Upper lobe of left lung (tissue), 6 donors: Measurements from ENCODE around the gene CHRNA4. TPM values are rescaled to one million over a fixed set of nuclear protein-coding genes. Genes with fewer than 3 reads are reported as not detected.

Experiments used
- ATAC-seq, 2 donors: fragments of 200-7000 bp; cut with Tn5 transposase; one replicate each; pipeline ENCODE4 v1.9.1; 2022; ENCODE audit warnings: mild to moderate bottlenecking in 2 of 2, moderate library complexity in 2 of 2; ENCODE audit not compliant: low FRiP score in 2 of 2
- DNase-seq, 2 donors: peaks; one replicate each; pipeline ENCODE4 v3.0.0-alpha.2; 2019 to 2020
- H3K27ac ChIP-seq, 4 donors: fragments of 200-600 bp; sonication (generic); one replicate each; pipeline ENCODE4 v1.5.1; 2016 to 2019
- H3K27me3 ChIP-seq, 4 donors: fragments of 200-600 bp; sonication (generic); one replicate each; pipeline ENCODE4 v1.5.1; 2017 to 2019
- H3K36me3 ChIP-seq, 4 donors: fragments of 200-600 bp; sonication (generic); one replicate each; pipeline ENCODE4 v1.5.1; 2016 to 2019
- H3K4me1 ChIP-seq, 4 donors: fragments of 200-600 bp; sonication (generic); one replicate each; pipeline ENCODE4 v1.5.1; 2018 to 2019
- H3K4me3 ChIP-seq, 4 donors: fragments of 200-600 bp; sonication (generic); one replicate each; pipeline ENCODE4 v1.5.1; 2017 to 2019; ENCODE audit warnings: mild to moderate bottlenecking in 2 of 4, moderate library complexity in 1 of 4
- H3K9me3 ChIP-seq, 4 donors: fragments of 200-600 bp; sonication (generic); one replicate each; pipeline ENCODE4 v1.5.1; 2018 to 2019
- EP300 ChIP-seq, 4 donors: sonication (generic); formaldehyde crosslinking; IDR thresholded peaks; one replicate each; pipeline ENCODE4 v1.5.1; 2017; ENCODE audit warnings: antibody characterized with exemption in 4 of 4, control low read depth in 2 of 4
- POLR2A ChIP-seq, 4 donors: fragments of 450-650 bp; IDR thresholded peaks; one replicate each; pipeline ENCODE4 v1.5.1; 2016 to 2017; ENCODE audit warnings: antibody characterized with exemption in 4 of 4, mild to moderate bottlenecking in 2 of 4
- POLR2AphosphoS5 ChIP-seq, 2 donors: sonication (generic); formaldehyde crosslinking; IDR thresholded peaks; one replicate each; pipeline ENCODE4 v1.5.1; 2017; ENCODE audit warnings: antibody characterized with exemption in 2 of 2
- WGBS, 2 donors: methylation state at CpG; one replicate each; pipeline ENCODE4 v1.1.5; 2017 to 2018; 5-methylcytosine and 5-hydroxymethylcytosine counted together
- total RNA-seq, 6 donors: library from RNA; depleted of rRNA in 4 of 6; stranded (reverse); fragments of >200 nt in 4 of 6; gene quantifications; one replicate each; pipeline versions ENCODE4 v1.1.0 to v1.2.1, GENCODE V29; 2016 to 2021
- TF ChIP-seq, protein P1 (sequence below), 6 experiments: fragments of 450-650 bp in 4 of 6; fragments of 200-600 bp in 2 of 6; sonication (generic) in 2 of 6; IDR thresholded peaks; one replicate each; pipeline ENCODE4 v1.5.1; 2016 to 2019; ENCODE audit warnings: antibody characterized with exemption in 6 of 6
- donor health status: DM: no; HTN: no; CAD: no; lungs with moderate emphysema.
- donor health status: DM: no; HTN: yes; CAD: no; lungs with severe emphysema.

CHRNA4 gene
- total RNA-seq, 6 donors from 2014 or later, result 0.10 TPM; not detected in 5

DNA sequence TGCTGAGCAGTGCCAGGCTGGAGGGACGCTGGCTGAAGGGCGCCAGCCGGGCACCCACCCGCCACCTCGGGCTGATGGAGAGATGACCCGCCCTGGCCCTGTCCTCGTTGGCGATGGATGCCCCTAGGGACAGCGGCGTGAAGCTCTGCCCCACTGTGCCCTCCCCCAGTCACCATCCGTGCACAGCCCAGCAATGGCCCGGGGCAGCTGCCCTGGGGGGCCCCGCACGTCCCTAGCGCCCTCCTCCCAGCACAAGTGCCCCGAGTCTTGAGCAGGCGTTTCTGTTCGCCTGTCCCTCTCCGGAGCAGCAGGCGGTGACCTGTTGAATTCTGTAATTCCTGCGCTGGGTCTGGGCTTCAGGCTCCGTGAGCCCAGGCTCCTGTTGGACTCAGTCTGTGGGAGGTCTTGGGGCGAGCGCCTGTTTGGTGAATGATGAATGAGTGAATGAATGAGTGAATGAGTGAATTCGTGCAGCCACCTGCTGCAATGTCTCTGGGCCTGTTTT is 36.8 kb upstream of the CHRNA4 start:
- H3K4me3 ChIP-seq, result no peak overlapping the region
- H3K36me3 ChIP-seq, result no peaks in the 10 kb centered on the region
- ATAC-seq (no peak), DNase-seq (peak in 1 of 2 donors; percentile 69)
- H3K27me3 ChIP-seq, result no peaks in the 10 kb centered on the region
- 79 to 81% methylated on average over 6 to 21 of the region's 25 CpGs for WGBS, 2 donors
- no peaks in the 10 kb centered on the region for H3K9me3 ChIP-seq
- no peaks in the 10 kb centered on the region for H3K4me1 ChIP-seq
- no peak for TF ChIP-seq POLR2A (IDR thresholded peaks at IDR 0.05)
- TF ChIP-seq, protein P1, sequence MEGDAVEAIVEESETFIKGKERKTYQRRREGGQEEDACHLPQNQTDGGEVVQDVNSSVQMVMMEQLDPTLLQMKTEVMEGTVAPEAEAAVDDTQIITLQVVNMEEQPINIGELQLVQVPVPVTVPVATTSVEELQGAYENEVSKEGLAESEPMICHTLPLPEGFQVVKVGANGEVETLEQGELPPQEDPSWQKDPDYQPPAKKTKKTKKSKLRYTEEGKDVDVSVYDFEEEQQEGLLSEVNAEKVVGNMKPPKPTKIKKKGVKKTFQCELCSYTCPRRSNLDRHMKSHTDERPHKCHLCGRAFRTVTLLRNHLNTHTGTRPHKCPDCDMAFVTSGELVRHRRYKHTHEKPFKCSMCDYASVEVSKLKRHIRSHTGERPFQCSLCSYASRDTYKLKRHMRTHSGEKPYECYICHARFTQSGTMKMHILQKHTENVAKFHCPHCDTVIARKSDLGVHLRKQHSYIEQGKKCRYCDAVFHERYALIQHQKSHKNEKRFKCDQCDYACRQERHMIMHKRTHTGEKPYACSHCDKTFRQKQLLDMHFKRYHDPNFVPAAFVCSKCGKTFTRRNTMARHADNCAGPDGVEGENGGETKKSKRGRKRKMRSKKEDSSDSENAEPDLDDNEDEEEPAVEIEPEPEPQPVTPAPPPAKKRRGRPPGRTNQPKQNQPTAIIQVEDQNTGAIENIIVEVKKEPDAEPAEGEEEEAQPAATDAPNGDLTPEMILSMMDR (IDR thresholded peaks at IDR 0.05), result no peak
- TF ChIP-seq EP300 (IDR thresholded peaks at IDR 0.05), result no peak
- no peak for TF ChIP-seq POLR2AphosphoS5 (IDR thresholded peaks at IDR 0.05)
- H3K27ac ChIP-seq, result no peak overlapping the region

DNA sequence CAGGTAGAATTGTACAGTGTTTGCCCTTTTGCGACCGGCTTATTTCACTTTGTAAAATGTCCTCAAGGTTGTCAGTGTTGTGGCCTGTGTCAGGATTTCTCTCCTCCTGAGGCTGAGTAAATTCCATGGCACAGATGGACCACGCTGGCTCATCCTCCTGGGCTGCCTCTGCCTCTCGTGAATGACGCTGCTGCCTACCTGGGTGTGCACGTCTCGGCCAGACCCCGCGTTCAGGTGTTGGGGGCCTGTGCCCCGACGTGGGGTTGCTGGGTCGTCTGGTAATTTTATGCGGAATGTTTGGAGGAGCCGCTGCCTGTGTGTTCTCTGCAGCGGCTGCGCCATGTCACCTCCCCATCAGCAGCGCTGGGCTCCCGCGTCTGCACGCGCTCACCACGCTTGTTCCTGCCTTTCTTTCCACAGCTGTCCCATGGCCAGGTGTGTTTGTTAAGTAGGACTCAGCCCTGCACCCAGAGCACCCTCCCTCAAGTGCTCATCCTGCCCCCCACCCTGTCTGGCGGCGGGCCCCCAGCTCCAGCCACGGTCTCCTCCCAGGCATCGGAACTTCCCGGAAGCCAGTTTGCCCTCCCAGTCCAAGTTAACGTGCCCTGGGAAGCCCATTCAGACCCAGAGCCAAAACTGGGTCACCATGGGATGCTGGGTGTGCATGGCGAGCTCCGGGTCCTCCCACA is 36.1 kb upstream of the CHRNA4 start:
- DNase-seq, result peak in 1 of 2 donors; percentile 56
- Histone ChIP-seq H3K27me3 (no peaks in the 10 kb centered on the region), H3K4me1 (no peaks in the 10 kb centered on the region), H3K27ac (no peak overlapping the region), H3K4me3 (no peak overlapping the region), H3K9me3 (no peaks in the 10 kb centered on the region), H3K36me3 (no peaks in the 10 kb centered on the region)
- TF ChIP-seq, protein P1 (IDR thresholded peaks at IDR 0.05), result no peak
- no peak for TF ChIP-seq POLR2A (IDR thresholded peaks at IDR 0.05)
- no peak for TF ChIP-seq POLR2AphosphoS5 (IDR thresholded peaks at IDR 0.05)
- no peak for TF ChIP-seq EP300 (IDR thresholded peaks at IDR 0.05)
- no peak for ATAC-seq
- WGBS, 2 donors, result 86 to 87% methylated on average over 21 to 29 of the region's 30 CpGs

DNA sequence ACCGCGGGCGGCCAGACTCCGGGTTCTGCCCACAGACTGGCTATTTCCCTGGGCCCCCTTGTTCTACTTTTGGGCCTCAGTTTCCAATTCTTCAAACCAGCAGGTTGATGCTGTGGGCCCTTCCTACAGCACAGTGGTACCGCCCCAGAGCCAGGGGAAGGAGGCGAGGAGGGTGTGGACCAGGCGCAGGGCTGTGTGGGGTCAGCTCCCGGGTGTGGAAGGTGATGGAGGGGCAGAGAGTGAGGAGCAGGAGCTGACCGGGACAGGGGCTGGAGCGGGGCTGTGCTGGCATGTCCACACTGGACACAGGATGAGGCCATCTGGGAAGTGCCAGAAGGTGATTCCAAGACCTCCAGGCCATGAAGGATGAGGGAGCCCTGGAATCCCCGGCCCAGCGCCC is 35.2 kb upstream of the CHRNA4 start:
- ATAC-seq (no peak), DNase-seq (peak in 1 of 2 donors; percentile 54)
- Histone ChIP-seq H3K27ac (no peak overlapping the region), H3K27me3 (no peaks in the 10 kb centered on the region), H3K4me3 (no peak overlapping the region), H3K9me3 (no peaks in the 10 kb centered on the region), H3K36me3 (no peaks in the 10 kb centered on the region), H3K4me1 (no peaks in the 10 kb centered on the region)
- 77 to 85% methylated on average over 7 to 12 of the region's 12 CpGs for WGBS, 2 donors
- TF ChIP-seq, protein P1 (IDR thresholded peaks at IDR 0.05), result no peak
- TF ChIP-seq POLR2AphosphoS5 (IDR thresholded peaks at IDR 0.05) (no peak), EP300 (IDR thresholded peaks at IDR 0.05) (no peak), POLR2A (IDR thresholded peaks at IDR 0.05) (no peak)

DNA sequence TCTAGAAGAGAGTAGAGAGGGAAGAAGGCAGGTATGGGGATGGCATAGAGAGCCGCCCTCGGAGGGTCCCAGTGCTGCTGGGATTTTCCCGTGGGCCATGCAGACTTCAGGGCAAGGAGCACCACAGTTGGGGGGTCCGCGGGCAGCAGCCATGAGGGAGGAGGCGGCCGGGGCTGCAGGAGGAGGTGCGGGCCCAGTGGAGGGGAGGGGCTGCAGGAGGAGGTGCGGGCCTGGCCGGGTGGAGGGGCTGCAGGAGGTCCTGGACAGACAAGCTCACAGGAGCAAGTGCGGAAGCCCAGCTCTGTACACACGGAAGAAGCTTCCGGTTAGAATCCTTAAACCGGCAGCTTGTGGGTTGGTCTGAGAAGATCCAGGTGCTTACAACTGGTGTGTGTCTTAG is 34.6 kb upstream of the CHRNA4 start:
- H3K4me3 ChIP-seq, result no peak overlapping the region
- H3K27ac ChIP-seq, result no peak overlapping the region
- peak in 1 of 2 donors; percentile 70 for DNase-seq
- no peak for ATAC-seq
- no peaks in the 10 kb centered on the region for H3K36me3 ChIP-seq
- 66 to 76% methylated on average over 4 to 13 of the region's 14 CpGs for WGBS, 2 donors
- TF ChIP-seq POLR2A (IDR thresholded peaks at IDR 0.05), result no peak
- no peak for TF ChIP-seq POLR2AphosphoS5 (IDR thresholded peaks at IDR 0.05)
- TF ChIP-seq, protein P1 (IDR thresholded peaks at IDR 0.05), result no peak
- no peak for TF ChIP-seq EP300 (IDR thresholded peaks at IDR 0.05)
- no peaks in the 10 kb centered on the region for H3K27me3 ChIP-seq
- H3K9me3 ChIP-seq, result no peaks in the 10 kb centered on the region
- no peaks in the 10 kb centered on the region for H3K4me1 ChIP-seq
